WTC11 (cell line): ENCODE results near the gene CBX5. TPM values are rescaled to one million over a fixed set of nuclear protein-coding genes. Genes with fewer than 3 reads are reported as not detected.
A peak's percentile ranks its signal among the peaks of the same experiment; 100 is the strongest.
"Not testable (repeated sequence)": the region's sequence is repeated elsewhere in the genome, so short reads cannot be mapped to it uniquely, and the experiment has no call there.

Experiments used
- ATAC-seq: fragments of 200-7000 bp; cut with Tn5 transposase; 2 replicates; pipeline ENCODE4 v1.10.0; 2021; ENCODE audit warnings: mild to moderate bottlenecking, moderate library complexity
- CTCF ChIA-PET: fragments of 300-600 bp; sonication (Branson Sonifier 250); formaldehyde crosslinking; loops from one replicate; lab custom pipeline; 2021; ENCODE audit warnings: antibody characterized with exemption; lab: Charles Lee
- POLR2A ChIA-PET: fragments of 350-600 bp; sonication (Branson Sonifier 250); formaldehyde crosslinking; loops from one replicate; lab custom pipeline; 2021; ENCODE audit warnings: antibody characterized with exemption; lab: Charles Lee
- DNase-seq: peaks from one replicate; pipeline ENCODE4 v3.0.0; 2021; ENCODE audit warnings: low spot score
- H3K27ac Mint-ChIP-seq: 2 replicates; pipeline ENCODE4 v1.8.0; 2021; ENCODE audit warnings: mixed read lengths
- H3K27me3 Mint-ChIP-seq: 2 replicates; pipeline ENCODE4 v1.8.0; 2021; ENCODE audit warnings: low read depth, mild to moderate bottlenecking, moderate library complexity, mixed read lengths
- H3K36me3 Mint-ChIP-seq: 2 replicates; pipeline ENCODE4 v1.8.0; 2021; ENCODE audit warnings: mixed read lengths
- H3K4me1 Mint-ChIP-seq: 2 replicates; pipeline ENCODE4 v1.8.0; 2022; ENCODE audit warnings: mixed read lengths
- H3K4me3 Mint-ChIP-seq: 2 replicates; pipeline ENCODE4 v1.8.0; 2021; ENCODE audit warnings: mild to moderate bottlenecking, moderate library complexity, mixed read lengths
- H3K9me3 Mint-ChIP-seq: 2 replicates; pipeline ENCODE4 v1.8.0; 2021; ENCODE audit warnings: mixed read lengths
- AR ChIP-seq: fragments of 250-450 bp; sonication (Bioruptor Pico); IDR thresholded peaks from 2 replicates; pipeline ENCODE4 v1.9.0; 2021; ENCODE audit warnings: mild to moderate bottlenecking
- CDX4 ChIP-seq: fragments of 250-450 bp; sonication (Bioruptor Pico); IDR thresholded peaks from 2 replicates; pipeline ENCODE4 v1.9.0; 2021; ENCODE audit warnings: moderate library complexity, mild to moderate bottlenecking, inconsistent platforms, borderline replicate concordance
- CREB1 ChIP-seq: sonication (generic); formaldehyde crosslinking; IDR thresholded peaks from 2 replicates; pipeline ENCODE4 v1.8.0; 2023; ENCODE audit warnings: mild to moderate bottlenecking, missing genetic modification reagents
- CREM ChIP-seq: sonication (generic); formaldehyde crosslinking; IDR thresholded peaks from 2 replicates; pipeline ENCODE4 v1.8.1; 2022; ENCODE audit warnings: mild to moderate bottlenecking, missing genetic modification reagents, moderate library complexity
- EMX1 ChIP-seq: fragments of 250-450 bp; sonication (Bioruptor Pico); IDR thresholded peaks from 2 replicates; pipeline ENCODE4 v1.8.0; 2021; ENCODE audit warnings: mild to moderate bottlenecking
- ERG ChIP-seq: fragments of 250-450 bp; sonication (Bioruptor Pico); IDR thresholded peaks from 2 replicates; pipeline ENCODE4 v1.8.0; 2021; ENCODE audit warnings: mild to moderate bottlenecking
- FOXJ3 ChIP-seq: sonication (generic); formaldehyde crosslinking; IDR thresholded peaks from 2 replicates; pipeline ENCODE4 v1.9.0; 2021; ENCODE audit warnings: missing genetic modification reagents, mild to moderate bottlenecking, borderline replicate concordance
- KAT7 ChIP-seq: sonication (generic); formaldehyde crosslinking; IDR thresholded peaks from 2 replicates; pipeline ENCODE4 v1.8.1; 2023; ENCODE audit warnings: missing genetic modification reagents, mild to moderate bottlenecking, borderline replicate concordance
- NFATC4 ChIP-seq: fragments of 250-450 bp; sonication (Bioruptor Pico); IDR thresholded peaks from 2 replicates; pipeline ENCODE4 v1.9.0; 2021; ENCODE audit warnings: mild to moderate bottlenecking
- NR1H2 ChIP-seq: sonication (generic); formaldehyde crosslinking; IDR thresholded peaks from 2 replicates; pipeline ENCODE4 v1.9.0; 2021; ENCODE audit warnings: mild to moderate bottlenecking, moderate library complexity, missing genetic modification reagents
- OVOL2 ChIP-seq: fragments of 250-450 bp; sonication (Bioruptor Pico); IDR thresholded peaks from 2 replicates; pipeline ENCODE4 v1.9.0; 2021; ENCODE audit warnings: mild to moderate bottlenecking, borderline replicate concordance
- PRRX2 ChIP-seq: fragments of 250-450 bp; sonication (Bioruptor Pico); IDR thresholded peaks from 2 replicates; pipeline ENCODE4 v1.8.0; 2021; ENCODE audit warnings: mild to moderate bottlenecking
- SMAD3 ChIP-seq: sonication (generic); formaldehyde crosslinking; IDR thresholded peaks from 2 replicates; pipeline ENCODE4 v1.8.0; 2022; ENCODE audit warnings: missing genetic modification reagents, mild to moderate bottlenecking, borderline replicate concordance
- USF1 ChIP-seq: sonication (generic); formaldehyde crosslinking; IDR thresholded peaks from 2 replicates; pipeline ENCODE4 v1.8.0; 2022; ENCODE audit warnings: mild to moderate bottlenecking, missing genetic modification reagents
- ZNF219 ChIP-seq: sonication (generic); formaldehyde crosslinking; IDR thresholded peaks from 2 replicates; pipeline ENCODE4 v1.8.0; 2023; ENCODE audit warnings: missing genetic modification reagents, mild to moderate bottlenecking, borderline replicate concordance
- ZNF263 ChIP-seq: sonication (generic); formaldehyde crosslinking; IDR thresholded peaks from 2 replicates; pipeline ENCODE4 v1.8.1; 2022; ENCODE audit warnings: low read depth, mild to moderate bottlenecking, moderate library complexity, missing genetic modification reagents
- ZNF425 ChIP-seq: fragments of 250-450 bp; sonication (Bioruptor Pico); conservative IDR thresholded peaks from 2 replicates; pipeline ENCODE4 v1.9.0; 2021; ENCODE audit warnings: mild to moderate bottlenecking
- ZNF671 ChIP-seq: fragments of 250-450 bp; sonication (Bioruptor Pico); IDR thresholded peaks from 2 replicates; pipeline ENCODE4 v1.8.0; 2021; ENCODE audit warnings: mild to moderate bottlenecking
- total RNA-seq: library from RNA; stranded (reverse); gene quantifications from 3 replicates; pipeline ENCODE4 v1.2.3, GENCODE V29; 2021
- TF ChIP-seq, protein P1 (sequence below): sonication (generic); formaldehyde crosslinking; IDR thresholded peaks from 2 replicates; pipeline ENCODE4 v1.8.1; 2022; ENCODE audit warnings: low read depth, mild to moderate bottlenecking, moderate library complexity, missing genetic modification reagents, borderline replicate concordance

The CBX5 gene
- total RNA-seq, 1 experiment from 2014 or later = 182 TPM

DNA sequence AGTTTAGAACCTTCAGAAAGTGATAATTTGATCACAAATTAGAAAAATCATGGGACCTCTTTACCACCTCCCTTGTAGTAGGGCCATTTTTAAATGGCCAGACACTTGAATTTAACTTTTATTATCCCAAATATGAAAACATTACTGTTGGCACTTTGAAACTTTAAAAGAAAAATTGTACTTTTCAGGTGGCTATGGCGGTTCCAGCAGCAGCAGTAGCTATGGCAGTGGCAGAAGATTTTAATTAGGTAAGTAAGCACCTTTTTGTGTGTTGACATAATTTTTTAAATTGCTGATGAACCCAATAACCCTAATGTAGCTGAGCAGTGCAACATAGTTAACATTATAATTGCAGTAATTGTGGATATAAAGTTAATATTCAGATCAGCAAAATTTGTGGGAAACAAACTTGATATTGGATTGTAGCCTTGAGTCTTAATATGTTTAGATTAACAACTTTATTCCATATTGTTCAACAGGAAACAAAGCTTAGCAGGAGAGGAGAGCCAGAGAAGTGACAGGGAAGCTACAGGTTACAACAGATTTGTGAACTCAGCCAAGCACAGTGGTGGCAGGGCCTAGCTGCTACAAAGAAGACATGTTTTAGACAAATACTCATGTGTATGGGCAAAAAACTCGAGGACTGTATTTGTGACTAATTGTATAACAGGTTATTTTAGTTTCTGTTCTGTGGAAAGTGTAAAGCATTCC, 4.3 kb upstream of the CBX5 start:
- CTCF ChIA-PET = interaction anchor here (1.4 kb wide), 1 partner anchor 40 kb away, joined by 3 read pairs; no protein-coding TSS in a partner anchor
- H3K27ac Mint-ChIP-seq = peak overlapping the region; percentile 86
- not testable (repeated sequence) for DNase-seq, ATAC-seq, H3K36me3 Mint-ChIP-seq, H3K27me3 Mint-ChIP-seq, H3K4me3 Mint-ChIP-seq
- H3K4me1 Mint-ChIP-seq = peaks cover 41% of the 10 kb centered on the region
- TF ChIP-seq ZNF425 (CRISPR knock-in tag) = peak; percentile 67; the same call in 1 of the 2 replicates
- TF ChIP-seq, all 79 proteins: peak for 1; not testable (repeated sequence) for 78
- POLR2A ChIA-PET = interaction anchor here (1.0 to 3.9 kb wide), 4 partner anchors 8 to 84 kb away, joined by 3 to 15 read pairs (median 4); partner anchors contain the start of gene COPZ1
- H3K9me3 Mint-ChIP-seq = not testable (repeated sequence)

GRCh38 chr12:54282949-54283593, 3.1 kb upstream of the CBX5 start:
- Mint-ChIP-seq H3K36me3 (no peaks in the 10 kb centered on the region; the same call in none of the 2 replicates), H3K4me1 (peaks cover 46% of the 10 kb centered on the region), H3K27ac (no peak overlapping the region; the same call in 1 of the 2 replicates), H3K4me3 (no peak overlapping the region), H3K27me3 (no peaks in the 10 kb centered on the region), H3K9me3 (no peaks in the 10 kb centered on the region)
- ChIA-PET CTCF (interaction anchor here (0.7 to 1.1 kb wide), 3 partner anchors 31 to 78 kb away, joined by 3 to 4 read pairs (median 4); no protein-coding TSS in a partner anchor), POLR2A (interaction anchor here (0.6 to 1.6 kb wide), 6 partner anchors 9 to 85 kb away, joined by 3 to 9 read pairs (median 4); partner anchors contain the start of gene COPZ1)
- DNase-seq = no peak
- no peak for ATAC-seq
- TF ChIP-seq NR1H2 (CRISPR knock-in tag) (no peak), ERG (peak; percentile 43; the same call in 1 of the 2 replicates), PRRX2 (0 out of 2 replicates have a peak, but pooled peaks have one; percentile 12), CREB1 (CRISPR knock-in tag) (no peak), KAT7 (CRISPR knock-in tag) (no peak), ZNF671 (CRISPR knock-in tag) (peak; percentile 11; the same call in 1 of the 2 replicates), EMX1 (CRISPR knock-in tag) (peak; percentile 49), ZNF263 (CRISPR knock-in tag) (no peak), NFATC4 (CRISPR knock-in tag) (peak; percentile 87), OVOL2 (CRISPR knock-in tag) (no peak), AR (CRISPR knock-in tag) (peak; percentile 61; the same call in 1 of the 2 replicates), USF1 (no peak), ZNF219 (no peak), SMAD3 (no peak), ZNF425 (CRISPR knock-in tag) (peak; percentile 53; the same call in 1 of the 2 replicates), CDX4 (CRISPR knock-in tag) (no peak), CREM (no peak), FOXJ3 (no peak)
- TF ChIP-seq, protein P1, sequence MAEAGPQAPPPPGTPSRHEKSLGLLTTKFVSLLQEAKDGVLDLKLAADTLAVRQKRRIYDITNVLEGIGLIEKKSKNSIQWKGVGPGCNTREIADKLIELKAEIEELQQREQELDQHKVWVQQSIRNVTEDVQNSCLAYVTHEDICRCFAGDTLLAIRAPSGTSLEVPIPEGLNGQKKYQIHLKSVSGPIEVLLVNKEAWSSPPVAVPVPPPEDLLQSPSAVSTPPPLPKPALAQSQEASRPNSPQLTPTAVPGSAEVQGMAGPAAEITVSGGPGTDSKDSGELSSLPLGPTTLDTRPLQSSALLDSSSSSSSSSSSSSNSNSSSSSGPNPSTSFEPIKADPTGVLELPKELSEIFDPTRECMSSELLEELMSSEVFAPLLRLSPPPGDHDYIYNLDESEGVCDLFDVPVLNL (CRISPR knock-in tag) = no peak
